ENCODE results near the gene TMC7. TPM values are rescaled to one million over a fixed set of nuclear protein-coding genes. Genes with fewer than 3 reads are reported as not detected.

TMC7 gene
- total RNA-seq, 1 donor: under 0.01 TPM

DNA sequence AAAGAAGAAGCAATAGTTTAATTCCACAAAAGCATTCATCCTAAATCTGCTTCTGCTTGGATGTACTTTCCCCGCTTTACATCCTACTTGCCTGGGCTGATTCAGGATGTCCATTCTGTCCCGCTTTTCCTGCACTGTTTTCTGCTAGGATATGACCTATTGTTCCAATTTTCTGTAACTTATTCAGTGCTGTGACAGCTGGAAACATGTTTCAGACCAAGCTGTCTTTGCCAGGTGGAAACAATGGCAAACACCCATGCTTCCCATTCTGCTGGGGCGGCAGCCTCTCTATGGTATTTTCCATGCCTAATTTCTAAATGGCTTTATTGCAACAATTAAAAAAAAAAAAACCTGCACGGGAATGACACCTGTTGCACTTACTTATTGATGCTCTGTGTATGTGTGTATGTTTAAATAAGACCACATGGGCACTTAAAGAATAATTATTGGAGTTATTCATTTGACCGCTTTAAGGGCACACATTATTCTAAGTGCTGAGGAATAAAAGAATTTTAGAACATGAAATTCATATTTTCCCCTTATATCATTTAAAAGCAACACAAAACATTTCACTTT, 104.7 kb downstream of the TMC7 start:
- TF ChIP-seq, protein P1, sequence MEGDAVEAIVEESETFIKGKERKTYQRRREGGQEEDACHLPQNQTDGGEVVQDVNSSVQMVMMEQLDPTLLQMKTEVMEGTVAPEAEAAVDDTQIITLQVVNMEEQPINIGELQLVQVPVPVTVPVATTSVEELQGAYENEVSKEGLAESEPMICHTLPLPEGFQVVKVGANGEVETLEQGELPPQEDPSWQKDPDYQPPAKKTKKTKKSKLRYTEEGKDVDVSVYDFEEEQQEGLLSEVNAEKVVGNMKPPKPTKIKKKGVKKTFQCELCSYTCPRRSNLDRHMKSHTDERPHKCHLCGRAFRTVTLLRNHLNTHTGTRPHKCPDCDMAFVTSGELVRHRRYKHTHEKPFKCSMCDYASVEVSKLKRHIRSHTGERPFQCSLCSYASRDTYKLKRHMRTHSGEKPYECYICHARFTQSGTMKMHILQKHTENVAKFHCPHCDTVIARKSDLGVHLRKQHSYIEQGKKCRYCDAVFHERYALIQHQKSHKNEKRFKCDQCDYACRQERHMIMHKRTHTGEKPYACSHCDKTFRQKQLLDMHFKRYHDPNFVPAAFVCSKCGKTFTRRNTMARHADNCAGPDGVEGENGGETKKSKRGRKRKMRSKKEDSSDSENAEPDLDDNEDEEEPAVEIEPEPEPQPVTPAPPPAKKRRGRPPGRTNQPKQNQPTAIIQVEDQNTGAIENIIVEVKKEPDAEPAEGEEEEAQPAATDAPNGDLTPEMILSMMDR (IDR thresholded peaks at IDR 0.05; ENCODE audit: insufficient read depth, low read depth, low read length): no peak
- no peak for DNase-seq (ENCODE audit: low read depth)
- no peak overlapping the region for H3K4me3 ChIP-seq (ENCODE audit: low read depth, low read length)

DNA sequence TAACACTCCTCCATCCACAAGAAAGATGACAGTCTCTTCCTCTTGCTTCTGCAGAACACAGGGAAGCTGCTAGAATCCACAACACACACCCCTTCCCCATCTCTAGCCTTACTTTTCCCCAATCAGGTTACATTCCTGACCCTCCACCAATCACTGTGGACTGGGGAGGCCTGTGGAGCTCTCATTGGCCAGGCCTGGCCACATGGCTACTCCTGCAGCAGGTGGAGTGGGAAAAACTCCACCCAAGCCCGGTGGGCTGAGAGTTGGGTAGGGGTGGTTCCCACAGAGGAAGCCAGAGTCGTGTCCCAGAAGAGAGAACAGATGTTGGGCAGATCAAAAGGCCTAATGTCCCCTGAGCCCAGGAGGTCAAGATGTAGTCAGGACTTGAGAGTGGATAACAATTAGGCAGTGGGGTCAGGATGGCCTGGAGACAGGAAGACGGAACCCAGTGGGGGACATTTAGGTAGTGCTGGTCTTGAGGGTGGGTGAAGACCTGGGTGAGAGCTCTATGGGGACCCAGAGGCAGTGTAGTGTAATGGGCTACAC, 105.7 kb downstream of the TMC7 start:
- TF ChIP-seq, protein P1 (IDR thresholded peaks at IDR 0.05; ENCODE audit: insufficient read depth, low read depth, low read length): no peak
- no peak overlapping the region for H3K4me3 ChIP-seq (ENCODE audit: low read depth, low read length)
- no peak for DNase-seq (ENCODE audit: low read depth)

DNA sequence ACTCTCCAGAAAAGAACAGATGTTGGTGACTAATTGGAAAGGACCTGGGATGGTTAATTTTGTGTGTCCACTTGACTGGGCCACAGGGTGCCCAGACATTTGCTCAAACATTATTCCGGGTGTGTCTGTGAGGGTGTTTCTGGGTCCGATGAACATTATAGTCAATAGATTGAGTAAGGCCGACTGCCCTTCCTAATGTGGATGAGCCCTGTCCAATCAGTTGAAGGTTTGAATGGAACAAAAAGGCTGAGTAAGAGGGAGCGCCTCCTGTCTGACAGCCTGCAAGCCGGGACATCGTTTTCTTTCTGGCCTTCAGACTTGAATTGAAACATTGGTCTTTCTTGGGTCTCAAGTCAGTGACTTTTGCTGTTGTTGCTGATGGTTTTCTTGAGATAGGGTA, 107.2 kb downstream of the TMC7 start:
- DNase-seq (ENCODE audit: low read depth): no peak
- TF ChIP-seq, protein P1 (IDR thresholded peaks at IDR 0.05; ENCODE audit: insufficient read depth, low read depth, low read length): no peak

DNA sequence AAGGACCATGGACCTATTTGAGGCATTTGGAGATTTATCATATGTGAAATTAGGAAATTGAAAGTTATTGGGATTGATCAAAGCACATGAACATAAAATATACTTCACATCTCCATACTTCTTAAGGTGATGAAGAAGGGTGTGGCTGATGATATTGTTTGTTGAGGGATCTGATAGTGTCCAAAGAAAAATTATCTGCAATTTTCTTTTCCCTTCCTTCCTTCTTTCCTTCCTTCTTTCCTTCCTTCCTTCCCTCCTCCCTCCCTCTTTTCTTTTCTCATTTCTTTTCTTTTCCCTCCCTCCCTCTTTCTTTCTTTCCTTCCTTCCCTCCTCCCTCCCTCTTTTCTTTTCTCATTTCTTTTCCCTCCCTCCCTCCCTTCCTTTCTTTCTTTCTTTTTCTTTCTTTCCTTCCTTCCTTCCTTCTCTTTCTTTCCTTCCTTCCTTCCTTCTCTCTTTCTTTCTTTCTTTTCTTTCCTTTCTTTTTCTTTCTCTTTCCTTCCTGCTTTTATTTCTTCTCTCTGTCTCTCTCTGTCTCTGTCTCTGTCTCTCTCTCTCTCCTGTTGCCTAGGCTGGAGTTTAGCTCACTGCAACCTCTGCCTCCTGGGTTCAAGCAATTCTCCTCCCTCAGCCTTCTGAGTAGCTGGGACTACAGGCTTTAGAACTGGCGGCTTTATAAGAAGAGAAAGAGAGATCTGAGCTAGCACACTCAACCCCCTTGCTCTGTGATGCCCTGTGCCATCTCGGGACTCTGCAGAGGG, 109.1 kb downstream of the TMC7 start:
- no peak for DNase-seq (ENCODE audit: low read depth)
- TF ChIP-seq, protein P1 (IDR thresholded peaks at IDR 0.05; ENCODE audit: insufficient read depth, low read depth, low read length): no peak
- no peak overlapping the region for H3K4me3 ChIP-seq (ENCODE audit: low read depth, low read length)

More for the DNA sequence above, 107.2 kb downstream of the TMC7 start:
- no peak overlapping the region for H3K4me3 ChIP-seq (ENCODE audit: low read depth, low read length)

DNA sequence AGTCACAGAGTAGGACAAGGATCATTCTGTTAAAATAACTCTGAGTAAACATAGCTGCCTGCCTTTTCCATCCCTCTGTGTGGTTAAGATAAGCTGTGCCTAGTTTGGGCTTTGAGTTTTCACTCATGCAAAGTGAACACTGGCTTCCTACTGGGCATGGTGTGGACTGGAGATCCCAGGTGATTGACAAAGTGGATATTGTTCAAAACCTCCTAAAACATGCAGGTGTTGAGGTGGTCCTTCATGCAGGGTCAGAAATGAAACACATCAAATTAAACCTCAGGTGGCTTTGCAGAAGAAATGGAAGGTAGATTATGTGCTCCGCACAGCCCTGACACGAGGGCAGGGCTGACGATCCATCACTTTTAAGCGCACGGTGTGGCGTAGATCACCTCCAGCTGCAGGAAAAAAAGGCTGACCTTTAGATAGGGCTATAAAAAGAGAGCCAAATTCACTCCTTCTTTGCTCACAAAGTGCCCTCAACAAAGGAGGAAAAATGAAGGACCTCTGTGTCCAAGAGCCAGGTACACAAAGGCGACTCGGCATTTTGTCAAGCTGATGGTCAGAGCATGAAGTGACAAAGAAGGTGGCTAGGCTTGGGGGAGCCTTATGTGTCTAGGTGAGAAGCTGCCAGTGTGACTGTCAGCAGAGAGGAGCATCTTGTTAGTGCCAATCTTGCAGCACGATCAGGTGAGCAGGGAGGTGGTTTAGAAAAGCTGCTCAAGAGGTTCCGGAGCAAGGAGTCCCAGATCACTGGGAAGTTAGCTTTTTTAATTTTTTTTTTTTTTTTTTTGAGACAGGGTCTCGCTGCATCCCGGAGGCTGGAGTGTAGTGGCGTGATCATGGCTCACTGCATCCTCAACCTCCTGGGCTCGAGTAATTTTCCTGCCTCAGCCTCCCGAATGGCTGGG, 110.2 kb downstream of the TMC7 start:
- H3K4me3 ChIP-seq (ENCODE audit: low read depth, low read length): no peak overlapping the region
- TF ChIP-seq, protein P1 (IDR thresholded peaks at IDR 0.05; ENCODE audit: insufficient read depth, low read depth, low read length): no peak
- DNase-seq (ENCODE audit: low read depth): no peak

DNA sequence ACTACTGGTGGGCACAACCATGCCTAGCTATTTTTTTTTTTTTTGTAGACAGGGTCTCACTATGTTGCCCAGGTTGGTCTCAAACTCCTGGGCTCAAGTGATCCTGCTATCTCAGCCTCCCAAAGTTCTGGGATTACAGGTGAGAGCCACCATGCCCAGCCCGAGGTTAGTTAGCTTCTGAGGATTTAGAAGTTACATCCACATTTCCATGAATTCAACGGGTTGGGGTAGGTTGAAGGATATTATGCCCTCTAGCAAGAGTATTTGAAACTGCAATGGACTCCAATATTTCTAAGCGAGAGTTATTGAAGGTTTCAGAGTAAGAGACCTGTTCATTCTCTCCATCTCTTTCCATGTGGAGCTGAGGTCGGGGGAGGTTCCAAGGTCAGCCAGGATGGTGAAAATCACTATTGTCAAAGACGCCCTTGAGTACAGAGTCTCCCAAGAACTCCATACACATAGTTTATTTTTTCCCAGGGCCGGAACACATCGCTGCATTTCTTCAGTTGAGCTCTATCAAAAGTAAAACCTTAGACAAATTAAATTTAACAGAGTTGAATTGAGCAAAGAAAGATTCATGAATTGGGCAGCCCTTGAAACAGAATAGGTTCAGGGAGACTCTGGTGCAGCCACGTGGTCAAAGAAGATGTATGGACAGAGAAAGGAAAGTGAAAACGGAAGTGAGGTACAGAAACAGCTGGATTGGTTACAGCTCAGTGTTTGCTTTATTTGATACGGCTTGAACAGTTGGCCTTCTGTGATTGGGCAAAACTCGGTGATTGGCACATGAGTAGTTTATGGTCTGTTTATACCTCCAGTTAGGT, 111.0 kb downstream of the TMC7 start:
- TF ChIP-seq, protein P1 (IDR thresholded peaks at IDR 0.05; ENCODE audit: insufficient read depth, low read depth, low read length): no peak
- no peak overlapping the region for H3K4me3 ChIP-seq (ENCODE audit: low read depth, low read length)
- DNase-seq (ENCODE audit: low read depth): peak; percentile 40

Measured in fibroblast of villous mesenchyme (primary cell).